Bronchial epithelial cell (primary cell): Measurements from ENCODE around the gene BST1. TPM values are rescaled to one million over a fixed set of nuclear protein-coding genes. Genes with fewer than 3 reads are reported as not detected.

Experiments
- DNase-seq: peaks from one replicate; pipeline ENCODE4 v3.0.0-alpha.2; 2010; ENCODE audit warnings: low read depth
- FAIRE-seq: peaks from 2 replicates; lab custom pipeline; 2011; peaks lifted over from hg19 to GRCh38; lab: Jason Lieb, UNC
- H3K27me3 ChIP-seq: 2 replicates; pipeline ENCODE4 v1.5.1; 2011; ENCODE audit warnings: low read length; ENCODE audit not compliant: control insufficient read depth, insufficient read depth
- H3K36me3 ChIP-seq: 2 replicates; pipeline ENCODE4 v1.5.1; 2011; ENCODE audit warnings: low read length; ENCODE audit not compliant: control insufficient read depth, insufficient read depth
- H3K4me3 ChIP-seq: 2 replicates; pipeline ENCODE4 v1.5.1; 2011; ENCODE audit warnings: mild to moderate bottlenecking, low read depth, low read length, control low read depth
- total RNA-seq: library from RNA; depleted of rRNA; stranded (reverse); fragments of >200 nt; gene quantifications from 2 replicates; pipeline ENCODE4 v1.2.1, GENCODE V29; 2014
- TF ChIP-seq, protein P1 (sequence below): IDR thresholded peaks from 2 replicates; pipeline ENCODE4 v1.5.1; 2011; ENCODE audit warnings: mild to moderate bottlenecking, moderate library complexity, low read length, control low read depth, inconsistent platforms; ENCODE audit not compliant: insufficient read depth, severe bottlenecking

Gene BST1
- total RNA-seq, 1 donor from 2014 or later = 0.79 TPM

DNA sequence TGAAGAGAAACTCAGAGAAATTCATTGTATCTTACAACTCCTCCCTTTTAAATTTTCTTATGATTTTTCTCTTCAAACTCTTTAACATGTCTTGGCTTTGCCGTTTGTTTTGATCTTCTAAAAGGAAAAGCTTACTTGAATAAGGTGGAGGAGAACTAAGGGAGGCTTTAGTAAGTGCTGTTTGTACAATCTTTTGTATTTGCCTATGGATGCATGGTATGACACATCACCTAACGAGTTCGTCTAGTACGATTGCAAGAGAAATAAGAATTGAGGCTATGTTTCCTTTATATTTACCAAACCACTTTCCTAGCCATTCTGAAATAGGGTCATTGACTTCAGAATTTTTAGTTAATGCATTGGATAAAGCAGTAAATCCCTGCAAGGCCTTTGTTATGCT, 8.4 kb upstream of the BST1 start:
- peak; percentile 91 for DNase-seq
- Histone ChIP-seq H3K4me3 (no peak overlapping the region), H3K27me3 (no peaks in the 10 kb centered on the region), H3K36me3 (no peaks in the 10 kb centered on the region)
- TF ChIP-seq, protein P1, sequence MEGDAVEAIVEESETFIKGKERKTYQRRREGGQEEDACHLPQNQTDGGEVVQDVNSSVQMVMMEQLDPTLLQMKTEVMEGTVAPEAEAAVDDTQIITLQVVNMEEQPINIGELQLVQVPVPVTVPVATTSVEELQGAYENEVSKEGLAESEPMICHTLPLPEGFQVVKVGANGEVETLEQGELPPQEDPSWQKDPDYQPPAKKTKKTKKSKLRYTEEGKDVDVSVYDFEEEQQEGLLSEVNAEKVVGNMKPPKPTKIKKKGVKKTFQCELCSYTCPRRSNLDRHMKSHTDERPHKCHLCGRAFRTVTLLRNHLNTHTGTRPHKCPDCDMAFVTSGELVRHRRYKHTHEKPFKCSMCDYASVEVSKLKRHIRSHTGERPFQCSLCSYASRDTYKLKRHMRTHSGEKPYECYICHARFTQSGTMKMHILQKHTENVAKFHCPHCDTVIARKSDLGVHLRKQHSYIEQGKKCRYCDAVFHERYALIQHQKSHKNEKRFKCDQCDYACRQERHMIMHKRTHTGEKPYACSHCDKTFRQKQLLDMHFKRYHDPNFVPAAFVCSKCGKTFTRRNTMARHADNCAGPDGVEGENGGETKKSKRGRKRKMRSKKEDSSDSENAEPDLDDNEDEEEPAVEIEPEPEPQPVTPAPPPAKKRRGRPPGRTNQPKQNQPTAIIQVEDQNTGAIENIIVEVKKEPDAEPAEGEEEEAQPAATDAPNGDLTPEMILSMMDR = no peak
- FAIRE-seq = no peak

DNA sequence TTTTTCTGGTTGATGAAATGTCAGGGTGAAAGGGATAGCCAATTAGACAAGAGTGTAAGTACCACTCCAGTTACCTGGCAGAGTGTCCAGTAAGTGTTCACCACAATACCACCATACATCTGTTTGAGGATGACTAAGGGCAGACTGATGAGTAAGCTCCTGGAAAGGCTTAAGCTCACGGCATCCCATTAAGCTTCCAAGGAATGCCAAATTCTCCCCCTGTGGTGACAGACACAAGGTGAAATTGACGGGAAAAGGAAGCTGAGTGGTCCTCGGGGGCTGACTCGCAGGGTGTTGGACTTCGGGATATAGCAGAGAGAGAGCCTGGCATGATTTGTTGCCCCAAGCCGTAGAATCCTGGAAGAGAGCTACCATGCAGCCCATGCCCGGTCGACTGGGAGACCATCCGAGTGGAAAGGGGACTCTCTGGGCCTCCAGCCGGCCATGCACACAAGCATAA, 7.6 kb upstream of the BST1 start:
- peak; percentile 96 for FAIRE-seq
- H3K4me3 ChIP-seq = no peak overlapping the region
- TF ChIP-seq, protein P1 = peak; percentile 2
- DNase-seq = peak; percentile 98
- no peaks in the 10 kb centered on the region for H3K27me3 ChIP-seq
- H3K36me3 ChIP-seq = no peaks in the 10 kb centered on the region

DNA sequence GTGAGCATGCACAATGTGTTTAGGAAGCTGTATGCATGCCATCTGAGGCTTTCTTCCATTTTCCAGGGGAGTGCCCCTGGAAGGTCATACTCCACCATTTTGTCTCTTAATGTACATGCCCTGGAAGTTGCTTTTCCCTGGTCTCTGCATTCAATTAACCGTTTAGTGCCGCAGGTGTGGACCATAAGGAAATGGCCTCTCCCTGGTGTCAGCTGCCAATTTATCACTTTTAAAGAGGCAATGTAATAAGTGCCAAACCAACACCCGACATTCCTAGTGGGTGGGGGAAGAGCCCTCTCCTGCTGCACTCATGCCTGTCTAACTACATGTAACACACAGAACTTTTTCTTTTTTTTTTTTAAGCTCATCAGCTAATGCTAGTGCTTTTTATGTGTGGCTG, 7.1 kb upstream of the BST1 start:
- FAIRE-seq (no peak), DNase-seq (no peak)
- Histone ChIP-seq H3K36me3 (no peaks in the 10 kb centered on the region), H3K4me3 (no peak overlapping the region), H3K27me3 (no peaks in the 10 kb centered on the region)
- TF ChIP-seq, protein P1 = no peak

- no peak for DNase-seq
- H3K36me3 ChIP-seq = no peaks in the 10 kb centered on the region
- no peak overlapping the region for H3K4me3 ChIP-seq
- no peaks in the 10 kb centered on the region for H3K27me3 ChIP-seq
- FAIRE-seq = no peak
- TF ChIP-seq, protein P1 = no peak
Observed at GRCh38 chr4:15696866-15697265, 6.0 kb upstream of the BST1 start.

GRCh38 chr4:15703439-15703838, 574 bp downstream of the BST1 start:
- no peak overlapping the region for H3K4me3 ChIP-seq
- no peaks in the 10 kb centered on the region for H3K36me3 ChIP-seq
- DNase-seq = no peak
- TF ChIP-seq, protein P1 = no peak
- FAIRE-seq = no peak
- no peaks in the 10 kb centered on the region for H3K27me3 ChIP-seq

- FAIRE-seq (peak; percentile 89), DNase-seq (no peak)
- TF ChIP-seq, protein P1 = no peak
- Histone ChIP-seq H3K36me3 (no peaks in the 10 kb centered on the region), H3K27me3 (no peaks in the 10 kb centered on the region), H3K4me3 (no peak overlapping the region)
Observed at GRCh38 chr4:15704129-15704528, 1.3 kb downstream of the BST1 start.
